NCI-H2029 (cell line): ENCODE results near the gene ITGB1.
"Not testable (repeated sequence)": the region's sequence is repeated elsewhere in the genome, so short reads cannot be mapped to it uniquely, and the experiment has no call there.

Source experiments
- DNase-seq: peaks from one replicate; lab custom pipeline; 2025; lab: John Stamatoyannopoulos, UW

The ITGB1 gene

GRCh38 chr10:32937911-32938424 is 20.1 kb downstream of the ITGB1 start:
- no peak for DNase-seq

GRCh38 chr10:32932225-32932729 is 25.8 kb downstream of the ITGB1 start:
- no peak for DNase-seq

GRCh38 chr10:32931593-32931992 is 26.4 kb downstream of the ITGB1 start:
- no peak for DNase-seq

GRCh38 chr10:32930036-32930435 is 28.0 kb downstream of the ITGB1 start:
- no peak for DNase-seq

- DNase-seq = no peak
Observed at GRCh38 chr10:32929634-32930033, 28.4 kb downstream of the ITGB1 start.

- DNase-seq = no peak
Observed at GRCh38 chr10:32927750-32928149, 30.3 kb downstream of the ITGB1 start.

- no peak for DNase-seq
Observed at GRCh38 chr10:32923849-32924248, 34.2 kb downstream of the ITGB1 start.

GRCh38 chr10:32923134-32923533 is 34.9 kb downstream of the ITGB1 start:
- DNase-seq = no peak

- no peak for DNase-seq
Observed at GRCh38 chr10:32922170-32922569, 35.9 kb downstream of the ITGB1 start.

- DNase-seq = not testable (repeated sequence)
Observed at GRCh38 chr10:32917817-32918216, 40.2 kb downstream of the ITGB1 start.

- DNase-seq = no peak
Observed at GRCh38 chr10:32911285-32912016, 46.6 kb downstream of the ITGB1 start.

- not testable (repeated sequence) for DNase-seq
Observed at GRCh38 chr10:32909970-32910369, 48.1 kb downstream of the ITGB1 start.

- DNase-seq = no peak
Observed at GRCh38 chr10:32909456-32909855, 48.6 kb downstream of the ITGB1 start.

- DNase-seq = no peak
Observed at GRCh38 chr10:32906595-32906994, 51.4 kb downstream of the ITGB1 start.

GRCh38 chr10:32905466-32905865 is 52.6 kb downstream of the ITGB1 start:
- DNase-seq = no peak

- DNase-seq = no peak
Observed at GRCh38 chr10:32901815-32902214, 56.2 kb downstream of the ITGB1 start.

- DNase-seq = not testable (repeated sequence)
Observed at GRCh38 chr10:32895200-32895968, 62.6 kb downstream of the ITGB1 start.

- no peak for DNase-seq
Observed at GRCh38 chr10:32893916-32894664, 63.9 kb downstream of the ITGB1 start.

- DNase-seq = no peak
Observed at GRCh38 chr10:32893434-32893833, 64.6 kb downstream of the ITGB1 start.

- DNase-seq = no peak
Observed at GRCh38 chr10:32891261-32891660, 66.8 kb downstream of the ITGB1 start.

- no peak for DNase-seq
Observed at GRCh38 chr10:32890444-32890843, 67.6 kb downstream of the ITGB1 start.

GRCh38 chr10:32889631-32890212 is 68.3 kb downstream of the ITGB1 start:
- DNase-seq = no peak
